HG03060 (cell line): ENCODE measurements around the gene TNFSF8.

ENCODE experiments used
- ATAC-seq: cut with Tn5 transposase; IDR thresholded peaks from one replicate; pipeline ENCODE4 v1.9.1; 2021; ENCODE audit warnings: low read depth, moderate number of reproducible peaks; ENCODE audit not compliant: unreplicated experiment

The TNFSF8 gene

GRCh38 chr9:114883709-114884108 lies 46.7 kb downstream of the TNFSF8 start:
- no peak for ATAC-seq

- ATAC-seq, result no peak
These were observed 50.1 kb downstream of the TNFSF8 start for GRCh38 chr9:114880291-114880745.

- no peak for ATAC-seq
These were observed 51.4 kb downstream of the TNFSF8 start for GRCh38 chr9:114878879-114879564.

GRCh38 chr9:114869845-114870244 lies 60.5 kb downstream of the TNFSF8 start:
- no peak for ATAC-seq

- ATAC-seq, result no peak
These were observed 61.0 kb downstream of the TNFSF8 start for GRCh38 chr9:114869378-114869777.

- ATAC-seq, result no peak
These were observed 63.1 kb downstream of the TNFSF8 start for GRCh38 chr9:114867327-114867726.

GRCh38 chr9:114864471-114864870 lies 65.9 kb downstream of the TNFSF8 start:
- no peak for ATAC-seq

GRCh38 chr9:114861922-114862605 lies 68.3 kb downstream of the TNFSF8 start:
- ATAC-seq, result no peak

- no peak for ATAC-seq
These were observed 69.1 kb downstream of the TNFSF8 start for GRCh38 chr9:114861273-114861672.

GRCh38 chr9:114860187-114860586 lies 70.2 kb downstream of the TNFSF8 start:
- no peak for ATAC-seq

GRCh38 chr9:114856942-114857315 lies 73.5 kb downstream of the TNFSF8 start:
- no peak for ATAC-seq

- no peak for ATAC-seq
These were observed 74.0 kb downstream of the TNFSF8 start for GRCh38 chr9:114856215-114856941.

GRCh38 chr9:114855488-114855887 lies 74.9 kb downstream of the TNFSF8 start:
- no peak for ATAC-seq

- no peak for ATAC-seq
These were observed 75.5 kb downstream of the TNFSF8 start for GRCh38 chr9:114854736-114855355.

- no peak for ATAC-seq
These were observed 77.1 kb downstream of the TNFSF8 start for GRCh38 chr9:114853071-114853855.

- no peak for ATAC-seq
These were observed 78.3 kb downstream of the TNFSF8 start for GRCh38 chr9:114852050-114852594.

- ATAC-seq, result no peak
These were observed 79.1 kb downstream of the TNFSF8 start for GRCh38 chr9:114851306-114851705.
